GM10248 (cell line): Measurements from ENCODE around the gene TARS2.

ENCODE experiments used
- CTCF ChIA-PET: fragments of 300-600 bp; sonication (Branson Sonifier 250); formaldehyde crosslinking; extraction: SDS; loops from one replicate; lab custom pipeline; 2021; ENCODE audit warnings: antibody characterized with exemption; lab: Yijun Ruan, JAX
- POLR2A ChIA-PET: fragments of 350-650 bp; sonication (Branson Sonifier 250); formaldehyde crosslinking; extraction: SDS; loops from one replicate; lab custom pipeline; 2020; ENCODE audit warnings: antibody characterized with exemption; lab: Yijun Ruan, JAX
- DNase-seq: peaks from one replicate; pipeline ENCODE4 v3.0.0; 2012; ENCODE audit errors: extremely low spot score
- CTCF ChIP-seq: IDR thresholded peaks from 2 replicates; pipeline ENCODE4 v1.5.1; 2012; ENCODE audit warnings: mild to moderate bottlenecking, low read depth; ENCODE audit errors: extremely low read depth, missing control alignments, control extremely low read depth

TARS2 gene

GRCh38 chr1:150555198-150555970 lies 68.2 kb downstream of the TARS2 start:
- ChIA-PET POLR2A (no interaction called here), CTCF (interaction anchor here (7.9 to 9.4 kb wide), 3 partner anchors 17 to 22 kb away, joined by 47 to 149 read pairs (median 119); no protein-coding TSS in a partner anchor)
- TF ChIP-seq CTCF, result no peak
- no peak for DNase-seq

GRCh38 chr1:150555971-150556865 lies 69.0 kb downstream of the TARS2 start:
- CTCF ChIA-PET, result interaction anchor here (9.4 kb wide), 2 partner anchors 16 to 22 kb away, joined by 119 to 149 read pairs; no protein-coding TSS in a partner anchor
- POLR2A ChIA-PET, result interaction anchor here (1.1 kb wide), 1 partner anchor 23 kb away, joined by 3 read pairs; the partner anchor contains the start of gene MCL1

GRCh38 chr1:150557065-150557600 lies 69.9 kb downstream of the TARS2 start:
- TF ChIP-seq CTCF, result no peak
- ChIA-PET POLR2A (no interaction called here), CTCF (interaction anchor here (5.7 to 9.4 kb wide), 4 partner anchors 15 to 301 kb away, joined by 34 to 151 read pairs (median 134); partner anchors contain the start of gene CA14)
- no peak for DNase-seq

More at GRCh38 chr1:150555971-150556865, 69.0 kb downstream of the TARS2 start:
- DNase-seq, result no peak
- TF ChIP-seq CTCF, result no peak
